ENCODE data around the gene NAGS.
"Not testable (repeated sequence)": the region's sequence is repeated elsewhere in the genome, so short reads cannot be mapped to it uniquely, and the experiment has no call there.

The NAGS gene

GRCh38 chr17:43984521-43984920 is 19.9 kb upstream of the NAGS start:
- no peak for DNase-seq

GRCh38 chr17:43986225-43986981 is 18.0 kb upstream of the NAGS start:
- DNase-seq, result no peak

DNA sequence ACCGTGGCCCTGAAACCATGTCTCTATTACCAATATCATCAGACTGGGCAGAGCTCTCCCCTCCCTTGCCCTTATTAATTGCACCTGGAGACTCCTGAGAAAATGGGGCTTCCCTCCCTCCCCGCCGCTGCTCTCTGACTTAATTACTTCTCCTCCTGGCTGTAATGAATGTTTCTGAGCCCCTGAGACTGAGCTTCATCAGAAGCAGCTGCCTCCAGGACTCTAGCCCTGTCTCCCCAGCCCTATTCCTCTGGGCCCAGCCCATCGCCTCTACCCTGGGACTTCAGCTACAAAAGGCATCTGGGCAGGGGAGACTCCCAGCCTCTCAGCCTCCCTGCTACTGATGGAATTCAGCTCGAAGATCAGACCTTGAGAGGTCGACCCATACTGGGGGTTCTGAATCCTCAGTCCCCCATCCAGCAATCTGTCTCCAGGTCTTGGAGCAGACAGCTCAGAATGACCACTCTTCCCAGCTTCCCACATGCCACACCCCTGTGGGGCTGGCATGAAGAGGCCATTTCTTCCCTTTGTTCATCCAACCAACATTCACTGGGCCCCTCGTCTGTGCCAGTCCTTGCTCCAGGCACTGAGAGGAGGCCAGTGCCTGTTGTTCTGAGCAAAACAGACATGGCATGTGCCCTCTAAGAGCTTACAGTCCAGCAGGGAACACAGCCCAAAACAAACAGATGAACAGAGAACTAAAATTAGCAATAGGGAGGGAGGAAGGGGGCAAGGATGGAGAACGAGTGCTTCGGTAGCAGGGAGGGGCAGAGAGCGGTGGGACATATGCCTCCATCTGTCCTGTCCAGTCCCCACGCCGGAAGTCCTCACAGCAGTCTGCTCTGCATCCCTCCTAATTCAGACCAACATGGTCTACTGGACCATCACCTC is 17.0 kb upstream of the NAGS start:
- DNase-seq, result no peak

DNA sequence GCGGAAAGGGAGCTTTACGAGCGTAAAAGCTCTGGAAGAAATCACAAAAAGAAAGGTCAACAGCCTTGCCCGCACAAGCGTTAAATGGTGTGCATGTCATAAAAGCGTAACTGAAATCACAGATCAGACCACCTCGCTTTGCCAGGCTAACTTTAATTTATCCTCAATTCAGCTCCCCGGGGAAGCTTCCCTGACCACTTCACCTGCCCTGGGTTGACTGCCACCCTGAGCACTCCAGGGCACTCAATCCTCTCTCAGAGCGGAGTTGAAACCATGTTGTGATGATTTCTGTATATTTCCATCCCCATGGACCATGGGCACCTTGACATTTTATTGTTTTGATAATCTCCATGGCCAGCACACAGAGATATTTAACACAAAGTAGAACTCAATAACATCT is 16.1 kb upstream of the NAGS start:
- no peak for DNase-seq

- no peak for DNase-seq
Observed at GRCh38 chr17:43992641-43993040, 11.8 kb upstream of the NAGS start.

GRCh38 chr17:43994272-43995149 is 9.9 kb upstream of the NAGS start:
- peak; percentile 57 to 78 for DNase-seq

GRCh38 chr17:43995150-43995471 is 9.3 kb upstream of the NAGS start:
- DNase-seq, result no peak

DNA sequence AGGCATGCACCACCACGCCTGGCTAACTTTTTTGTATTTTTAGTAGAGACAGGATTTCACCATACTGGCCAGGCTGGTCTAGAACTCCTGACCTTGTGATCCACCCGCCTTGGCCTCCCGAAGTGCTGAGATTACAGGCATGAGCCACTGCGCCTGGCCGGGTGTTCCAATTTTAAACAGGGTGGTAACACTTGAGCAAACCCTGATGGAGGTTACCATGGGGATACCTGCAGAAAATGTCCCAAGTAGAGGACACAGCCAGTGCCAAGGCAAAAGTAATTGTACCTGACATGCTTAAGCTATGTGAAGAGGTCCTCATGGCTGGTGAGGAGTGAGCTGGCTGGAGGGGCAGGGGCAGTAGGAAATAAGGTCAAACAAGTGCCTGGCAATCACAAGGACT is 7.2 kb upstream of the NAGS start:
- DNase-seq, result not testable (repeated sequence)

DNA sequence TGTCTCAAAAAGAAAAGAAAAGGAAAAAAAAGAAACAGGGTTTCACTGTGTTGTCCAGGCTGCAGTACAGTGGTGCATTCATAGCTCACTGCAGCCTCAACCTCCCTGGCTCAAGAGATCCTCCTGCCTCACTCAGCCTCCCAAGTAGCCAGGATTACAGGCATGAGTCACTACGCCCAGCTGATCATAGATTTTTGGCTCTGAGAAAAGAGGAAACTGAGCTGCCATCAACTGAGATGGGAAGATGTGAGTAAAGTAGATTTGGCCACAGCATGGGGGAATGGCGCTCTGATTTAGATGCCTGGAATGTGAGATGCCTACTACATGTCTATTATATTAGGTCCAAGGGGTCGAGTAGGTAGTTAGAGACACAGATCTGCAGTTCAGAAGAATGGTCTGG is 5.9 kb upstream of the NAGS start:
- DNase-seq, result no peak

GRCh38 chr17:43999024-43999423 is 5.4 kb upstream of the NAGS start:
- DNase-seq, result no peak

- DNase-seq, result peak in 1 of 2 experiments; percentile 22
Observed at GRCh38 chr17:44000141-44000860, 4.1 kb upstream of the NAGS start.

- no peak for DNase-seq
Observed at GRCh38 chr17:44000871-44001460, 3.5 kb upstream of the NAGS start.

- no peak for DNase-seq
Observed at GRCh38 chr17:44001461-44001920, 2.9 kb upstream of the NAGS start.

DNA sequence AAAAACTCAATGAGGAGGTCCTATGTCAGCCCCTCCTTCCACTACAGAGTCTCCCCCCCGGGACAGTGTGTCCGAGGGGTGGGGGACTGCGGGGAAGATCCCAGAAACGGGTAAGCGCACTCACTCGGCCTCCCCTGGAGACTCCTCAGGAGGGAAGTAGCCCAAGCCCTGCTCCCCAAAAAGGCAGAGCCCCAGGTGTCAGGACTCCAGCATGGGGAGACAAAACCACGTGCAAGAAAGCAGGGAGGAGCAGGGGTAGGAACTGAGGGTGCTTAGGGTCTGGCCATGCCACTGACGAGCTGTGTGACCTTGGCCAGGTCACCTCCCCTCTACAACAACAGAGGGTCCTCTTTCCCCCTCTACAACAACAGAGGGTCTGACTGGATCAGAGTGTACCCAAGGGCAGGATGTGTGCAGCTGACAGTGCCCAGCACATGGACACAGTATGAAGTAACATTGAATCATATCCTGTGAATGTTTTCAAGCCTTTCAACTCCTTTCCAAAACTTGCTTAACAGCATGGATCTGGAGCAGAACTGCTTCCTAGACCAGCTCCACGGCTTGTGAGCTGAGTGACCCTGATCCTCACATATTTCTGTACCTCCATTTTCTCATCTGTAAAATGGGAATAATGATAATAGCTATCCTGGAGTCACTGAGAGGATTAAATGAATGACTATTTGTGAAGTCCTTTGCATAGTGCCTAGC is 2.1 kb upstream of the NAGS start:
- DNase-seq, result no peak

DNA sequence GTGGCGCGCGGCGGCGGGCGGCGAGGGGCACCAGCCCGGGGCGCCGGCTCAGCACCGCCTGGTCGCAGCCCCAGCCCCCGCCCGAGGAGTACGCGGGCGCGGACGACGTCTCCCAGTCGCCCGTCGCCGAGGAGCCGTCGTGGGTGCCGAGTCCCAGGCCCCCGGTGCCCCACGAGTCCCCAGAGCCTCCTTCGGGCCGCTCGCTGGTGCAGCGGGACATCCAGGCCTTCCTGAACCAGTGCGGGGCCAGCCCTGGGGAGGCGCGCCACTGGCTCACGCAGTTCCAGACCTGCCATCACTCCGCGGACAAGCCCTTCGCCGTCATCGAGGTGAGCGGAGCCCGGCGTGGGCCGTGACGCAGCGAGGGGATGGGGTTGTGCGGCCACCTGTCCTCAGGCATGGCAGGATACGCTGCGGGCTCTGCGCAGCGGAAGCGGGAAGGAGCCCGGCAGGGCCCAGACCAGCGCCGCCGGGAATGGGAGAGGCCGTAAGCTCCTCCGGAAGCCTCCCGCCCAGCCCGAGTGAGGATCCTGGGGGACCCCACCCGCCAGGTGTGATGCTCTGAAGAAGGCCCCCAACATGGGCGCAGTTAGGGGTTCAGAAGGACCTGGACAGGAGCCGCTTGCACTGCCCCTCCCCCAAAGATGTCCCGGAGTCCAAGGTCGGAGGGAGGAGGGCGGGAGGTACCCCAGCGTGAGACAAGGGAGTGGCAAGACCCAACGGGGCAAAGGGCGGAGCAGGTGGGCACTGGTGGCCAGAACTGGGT is 522 bp downstream of the NAGS start:
- peak in 1 of 2 experiments; percentile 51 for DNase-seq

DNA sequence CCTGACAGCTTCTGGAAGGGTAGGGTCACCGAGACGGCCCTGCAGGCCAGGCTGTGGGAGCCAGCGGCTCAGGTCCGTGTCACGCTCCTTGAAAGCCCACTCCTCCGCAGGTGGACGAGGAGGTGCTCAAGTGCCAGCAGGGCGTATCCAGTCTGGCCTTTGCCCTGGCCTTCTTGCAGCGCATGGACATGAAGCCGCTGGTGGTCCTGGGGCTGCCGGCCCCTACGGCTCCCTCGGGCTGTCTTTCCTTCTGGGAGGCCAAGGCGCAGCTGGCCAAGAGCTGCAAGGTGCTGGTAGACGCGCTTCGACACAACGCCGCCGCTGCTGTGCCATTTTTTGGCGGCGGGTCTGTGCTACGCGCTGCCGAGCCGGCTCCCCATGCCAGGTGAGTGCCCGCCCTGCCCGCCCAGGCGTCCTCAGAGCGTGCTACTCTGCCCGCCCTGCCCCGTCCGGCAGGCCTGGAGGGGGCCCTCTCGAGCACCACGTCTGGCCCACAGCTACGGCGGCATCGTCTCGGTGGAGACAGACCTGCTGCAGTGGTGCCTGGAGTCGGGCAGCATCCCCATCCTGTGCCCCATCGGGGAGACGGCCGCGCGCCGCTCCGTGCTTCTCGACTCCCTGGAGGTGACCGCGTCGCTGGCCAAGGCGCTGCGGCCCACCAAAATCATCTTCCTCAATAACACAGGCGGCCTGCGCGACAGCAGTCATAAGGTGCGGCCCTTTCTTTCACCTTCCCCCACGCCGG is 1.3 kb downstream of the NAGS start:
- peak; percentile 41 to 77 for DNase-seq

- peak in 1 of 2 experiments; percentile 64 for DNase-seq
Observed at GRCh38 chr17:44006272-44006597, 1.8 kb downstream of the NAGS start.

GRCh38 chr17:44006598-44007345 is 2.4 kb downstream of the NAGS start:
- DNase-seq, result peak; percentile 96 to 98
